Measurements from ENCODE around the gene FRAS1. TPM values are rescaled to one million over a fixed set of nuclear protein-coding genes. Genes with fewer than 3 reads are reported as not detected.
A peak's percentile ranks its signal among the peaks of the same experiment; 100 is the strongest.
"Not testable (repeated sequence)": the region's sequence is repeated elsewhere in the genome, so short reads cannot be mapped to it uniquely, and the experiment has no call there.

FRAS1 gene
- total RNA-seq, 8 experiments from 2014 or later, result 0.59 to 28.6 (median 5.4) TPM

- Histone ChIP-seq H3K4me3 (no peak overlapping the region), H3K4me1 (replicated peaks in 1 of 2) (peaks cover 5 to 10% of the 10 kb centered on the region in 2 donors), H3K27ac (no peak overlapping the region)
- in situ Hi-C loops (cut with MboI; ENCODE audit: low pct_unique_long_range_greater_than_20kb in 2 of 9, low sequenced_read_pairs in 9 of 9, unreplicated experiment in 9 of 9), result no loop called here
- ATAC-seq (replicated peaks in 6 of 8), result peak in 2 of 8 experiments; percentile 15 to 90
Measured at GRCh38 chr4:78166622-78167021, 109.5 kb downstream of the FRAS1 start.

DNA sequence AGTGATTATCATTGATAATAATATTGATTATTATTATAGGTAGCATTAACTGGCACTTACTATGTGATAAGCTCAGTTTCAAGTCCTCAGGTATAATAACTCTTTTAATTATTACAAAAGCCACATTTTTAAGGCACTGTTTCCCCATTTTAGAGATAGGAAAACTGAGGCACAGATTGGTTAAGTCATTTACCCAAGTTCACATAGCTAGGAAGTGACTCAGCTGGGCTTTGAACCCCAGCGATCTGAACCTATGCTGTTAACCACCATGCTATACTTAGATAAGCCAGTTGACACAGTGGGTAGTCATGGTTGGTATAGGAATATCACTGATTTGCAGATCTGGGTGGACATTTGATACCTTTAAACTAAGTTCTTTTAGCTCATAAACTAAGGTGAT is 110.4 kb downstream of the FRAS1 start:
- no peak for ATAC-seq (replicated peaks in 6 of 8)
- no peak overlapping the region for H3K4me3 ChIP-seq
- 80 to 100% (median 92%) methylated on average over 1 of the region's 1 CpG; no CpG with 5 or more reads in 5 of the 10 experiments for WGBS, 10 experiments
- no peak overlapping the region for H3K27ac ChIP-seq
- in situ Hi-C loops (cut with MboI; ENCODE audit: low pct_unique_long_range_greater_than_20kb in 2 of 9, low sequenced_read_pairs in 9 of 9, unreplicated experiment in 9 of 9), result no loop called here
- H3K4me1 ChIP-seq (replicated peaks in 1 of 2), result peaks cover 1 to 4% of the 10 kb centered on the region in 2 donors

DNA sequence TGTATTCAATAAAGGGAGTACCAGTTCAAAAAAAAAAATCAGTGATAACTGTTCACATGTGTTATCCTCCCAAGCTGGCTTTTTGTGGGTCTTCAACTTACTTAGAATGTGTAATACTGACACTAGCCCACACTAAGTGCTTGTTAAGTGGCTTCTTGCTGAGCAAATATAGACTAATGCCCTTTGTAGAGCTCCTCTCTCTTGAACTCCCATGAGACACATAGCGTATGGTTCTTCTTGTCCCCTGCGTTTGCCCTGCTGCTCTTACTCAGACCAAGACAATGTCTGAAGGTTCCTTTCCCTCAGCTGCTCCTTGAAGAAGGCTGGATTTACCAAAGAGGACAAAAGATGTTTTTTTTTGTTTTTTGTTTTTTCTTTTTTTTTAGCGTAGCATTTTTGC is 110.9 kb downstream of the FRAS1 start:
- ATAC-seq (replicated peaks in 6 of 8), result no peak
- no peak overlapping the region for H3K27ac ChIP-seq
- in situ Hi-C loops (cut with MboI; ENCODE audit: low pct_unique_long_range_greater_than_20kb in 2 of 9, low sequenced_read_pairs in 9 of 9, unreplicated experiment in 9 of 9), result no loop called here
- no peaks in the 10 kb centered on the region for H3K4me1 ChIP-seq (replicated peaks in 1 of 2)
- 37 to 92% (median 77%) methylated on average over 1 to 3 of the region's 3 CpGs for WGBS, 10 experiments
- no peak overlapping the region for H3K4me3 ChIP-seq

GRCh38 chr4:78169728-78170127 is 112.6 kb downstream of the FRAS1 start:
- Histone ChIP-seq H3K4me1 (replicated peaks in 1 of 2) (no peaks in the 10 kb centered on the region), H3K27ac (no peak overlapping the region), H3K4me3 (no peak overlapping the region)
- in situ Hi-C loops (cut with MboI; ENCODE audit: low pct_unique_long_range_greater_than_20kb in 2 of 9, low sequenced_read_pairs in 9 of 9, unreplicated experiment in 9 of 9), result no loop called here
- WGBS, 10 experiments, result 71 to 100% (median 85%) methylated on average over 1 of the region's 1 CpG; no CpG with 5 or more reads in 4 of the 10 experiments
- no peak for ATAC-seq (replicated peaks in 6 of 8)

- no peaks in the 10 kb centered on the region for H3K4me1 ChIP-seq (replicated peaks in 1 of 2)
- 60 to 92% (median 80%) methylated on average over 1 to 4 of the region's 6 CpGs; no CpG with 5 or more reads in 2 of the 10 experiments for WGBS, 10 experiments
- ATAC-seq (replicated peaks in 6 of 8), result no peak
- in situ Hi-C loops (cut with MboI; ENCODE audit: low pct_unique_long_range_greater_than_20kb in 2 of 9, low sequenced_read_pairs in 9 of 9, unreplicated experiment in 9 of 9), result no loop called here
- no peak overlapping the region for H3K27ac ChIP-seq
- no peak overlapping the region for H3K4me3 ChIP-seq
Measured at GRCh38 chr4:78171482-78171881, 114.4 kb downstream of the FRAS1 start.

GRCh38 chr4:78174891-78175290 is 117.8 kb downstream of the FRAS1 start:
- 0 to 95% (median 53%) methylated on average over 1 to 5 of the region's 5 CpGs; no CpG with 5 or more reads in 1 of the 10 experiments for WGBS, 10 experiments
- in situ Hi-C loops (cut with MboI; ENCODE audit: low pct_unique_long_range_greater_than_20kb in 2 of 9, low sequenced_read_pairs in 9 of 9, unreplicated experiment in 9 of 9), result no loop called here
- Histone ChIP-seq H3K4me3 (no peak overlapping the region), H3K27ac (no peak overlapping the region), H3K4me1 (replicated peaks in 1 of 2) (no peaks in the 10 kb centered on the region)
- ATAC-seq (replicated peaks in 6 of 8), result peak in 4 of 8 experiments; percentile 17 to 83 (median 76)

GRCh38 chr4:78179196-78179595 is 122.1 kb downstream of the FRAS1 start:
- Histone ChIP-seq H3K27ac (no peak overlapping the region), H3K4me3 (no peak overlapping the region), H3K4me1 (replicated peaks in 1 of 2) (no peaks in the 10 kb centered on the region)
- ATAC-seq (replicated peaks in 6 of 8), result no peak
- WGBS, 10 experiments, result 33 to 100% (median 71%) methylated on average over 1 to 2 of the region's 2 CpGs; no CpG with 5 or more reads in 1 of the 10 experiments
- in situ Hi-C loops (cut with MboI; ENCODE audit: low pct_unique_long_range_greater_than_20kb in 2 of 9, low sequenced_read_pairs in 9 of 9, unreplicated experiment in 9 of 9), result no loop called here

DNA sequence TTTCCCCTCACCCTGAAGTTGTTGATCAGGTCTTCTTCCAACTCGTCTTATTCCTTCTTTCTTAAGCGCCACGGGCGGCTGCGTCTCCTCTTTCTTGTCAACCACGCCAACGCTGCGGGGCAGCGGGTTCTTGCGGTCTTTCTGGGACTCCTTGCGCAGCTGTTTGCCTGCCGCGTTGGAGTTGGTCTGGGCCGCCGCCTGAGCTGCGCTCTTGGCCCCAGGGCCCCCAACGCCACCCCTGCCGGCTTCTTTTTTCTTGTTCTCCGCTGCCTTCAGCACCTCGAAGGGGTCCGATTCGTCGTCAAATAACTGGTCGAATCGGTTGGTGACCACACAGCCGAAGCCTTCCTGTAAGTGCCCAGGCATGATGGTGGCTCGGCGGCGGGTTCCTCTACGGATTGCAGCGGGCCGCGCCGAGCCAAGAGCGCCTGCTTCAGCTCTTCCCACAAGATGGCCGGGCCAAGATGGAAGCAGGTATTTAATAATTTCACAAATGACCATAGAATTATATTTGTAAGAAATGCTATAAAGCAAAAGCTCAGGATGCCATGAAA is 124.6 kb downstream of the FRAS1 start:
- H3K27ac ChIP-seq; H3K4me3 ChIP-seq; H3K4me1 ChIP-seq (replicated peaks in 1 of 2); in situ Hi-C loops (cut with MboI; ENCODE audit: low pct_unique_long_range_greater_than_20kb in 2 of 9, low sequenced_read_pairs in 9 of 9, unreplicated experiment in 9 of 9); ATAC-seq (replicated peaks in 6 of 8): not testable (repeated sequence)
- WGBS, 10 experiments, result 77 to 100% (median 97%) methylated on average over 3 to 18 of the region's 36 CpGs; no CpG with 5 or more reads in 3 of the 10 experiments

- in situ Hi-C loops (cut with MboI; ENCODE audit: low pct_unique_long_range_greater_than_20kb in 2 of 9, low sequenced_read_pairs in 9 of 9, unreplicated experiment in 9 of 9), result no loop called here
- ATAC-seq (replicated peaks in 6 of 8), result no peak
- no peaks in the 10 kb centered on the region for H3K4me1 ChIP-seq (replicated peaks in 1 of 2)
- no peak overlapping the region for H3K27ac ChIP-seq
- H3K4me3 ChIP-seq, result no peak overlapping the region
Measured at GRCh38 chr4:78184584-78184983, 127.5 kb downstream of the FRAS1 start.

GRCh38 chr4:78185117-78185516 is 128.0 kb downstream of the FRAS1 start:
- no peak for ATAC-seq (replicated peaks in 6 of 8)
- WGBS, 10 experiments, result 40 to 100% (median 84%) methylated on average over 1 to 2 of the region's 2 CpGs; no CpG with 5 or more reads in 2 of the 10 experiments
- H3K27ac ChIP-seq, result no peak overlapping the region
- in situ Hi-C loops (cut with MboI; ENCODE audit: low pct_unique_long_range_greater_than_20kb in 2 of 9, low sequenced_read_pairs in 9 of 9, unreplicated experiment in 9 of 9), result no loop called here
- no peaks in the 10 kb centered on the region for H3K4me1 ChIP-seq (replicated peaks in 1 of 2)
- no peak overlapping the region for H3K4me3 ChIP-seq

DNA sequence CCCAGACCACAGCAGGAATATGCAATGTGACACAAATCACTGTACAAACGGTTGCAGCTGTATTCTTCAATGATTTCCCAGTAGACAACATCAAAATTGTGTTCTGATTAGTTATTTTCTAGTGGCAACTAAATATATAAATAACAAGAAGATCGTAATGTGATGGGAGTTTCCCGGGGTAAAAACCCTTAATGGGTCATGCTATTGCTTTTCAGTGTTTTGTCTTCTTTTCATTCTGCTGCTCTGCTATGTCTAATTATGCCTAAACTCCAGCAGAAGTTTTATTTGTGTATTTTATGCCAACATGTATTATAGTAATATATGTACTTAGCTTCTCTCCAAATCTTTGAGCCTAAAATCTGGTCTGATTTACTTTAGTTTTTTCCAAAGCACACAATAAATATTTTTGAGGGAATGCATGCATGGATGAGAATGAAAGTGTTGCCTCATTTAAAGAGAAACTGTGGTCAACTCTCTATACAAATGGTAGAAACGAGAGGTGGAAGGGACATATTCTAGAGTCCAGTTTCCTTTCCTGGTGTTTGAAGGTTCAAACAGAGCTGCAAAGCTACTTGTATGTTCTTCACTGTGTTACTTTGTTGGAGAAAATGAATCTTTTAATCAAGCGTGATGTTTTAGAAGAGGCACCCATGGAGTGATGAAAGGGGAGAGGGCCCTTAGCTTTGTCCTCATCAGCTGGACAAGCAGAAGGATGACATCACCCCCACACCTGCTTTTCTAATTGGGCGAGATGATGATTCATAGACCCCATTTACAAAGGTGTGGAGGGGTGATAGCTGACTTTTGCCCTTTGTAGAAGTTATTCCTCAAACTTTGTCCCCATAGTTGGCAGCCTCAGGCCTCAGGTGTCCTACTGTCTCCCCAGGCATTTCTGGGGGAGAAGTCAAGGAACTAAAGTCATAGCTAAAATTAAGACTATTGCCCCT is 129.7 kb downstream of the FRAS1 start:
- Histone ChIP-seq H3K4me1 (replicated peaks in 1 of 2) (no peaks in the 10 kb centered on the region), H3K27ac (no peak overlapping the region), H3K4me3 (no peak overlapping the region)
- no peak for ATAC-seq (replicated peaks in 6 of 8)
- in situ Hi-C loops (cut with MboI; ENCODE audit: low pct_unique_long_range_greater_than_20kb in 2 of 9, low sequenced_read_pairs in 9 of 9, unreplicated experiment in 9 of 9), result no loop called here
- WGBS, 10 experiments, result 39 to 98% (median 75%) methylated on average over 1 to 5 of the region's 6 CpGs

DNA sequence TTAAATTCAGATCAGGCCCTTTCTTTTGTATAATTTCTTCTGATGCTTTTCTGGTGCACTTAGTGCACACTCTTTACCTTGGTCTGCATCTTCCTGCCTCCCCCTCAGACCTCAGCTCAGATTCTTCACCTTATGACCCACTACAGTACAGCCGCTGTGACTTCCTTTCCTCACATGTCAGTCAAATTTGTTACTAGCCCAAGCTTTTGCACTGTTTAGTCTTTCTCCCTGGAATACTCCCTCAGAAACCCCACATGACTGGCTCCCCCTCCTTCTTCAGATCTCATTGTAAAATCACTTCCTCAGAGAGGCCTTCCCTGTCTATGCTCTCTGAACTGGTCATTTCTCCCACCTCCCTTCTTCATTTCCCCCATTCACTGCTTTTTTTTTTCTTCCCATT is 132.9 kb downstream of the FRAS1 start:
- no peak overlapping the region for H3K27ac ChIP-seq
- H3K4me3 ChIP-seq, result no peak overlapping the region
- no peaks in the 10 kb centered on the region for H3K4me1 ChIP-seq (replicated peaks in 1 of 2)
- ATAC-seq (replicated peaks in 6 of 8), result no peak
- in situ Hi-C loops (cut with MboI; ENCODE audit: low pct_unique_long_range_greater_than_20kb in 2 of 9, low sequenced_read_pairs in 9 of 9, unreplicated experiment in 9 of 9), result no loop called here
- WGBS, 10 experiments, result 44 to 100% (median 80%) methylated on average over 1 of the region's 1 CpG; no CpG with 5 or more reads in 3 of the 10 experiments

GRCh38 chr4:78190595-78190994 is 133.5 kb downstream of the FRAS1 start:
- in situ Hi-C loops (cut with MboI; ENCODE audit: low pct_unique_long_range_greater_than_20kb in 2 of 9, low sequenced_read_pairs in 9 of 9, unreplicated experiment in 9 of 9), result no loop called here
- Histone ChIP-seq H3K27ac (no peak overlapping the region), H3K4me3 (no peak overlapping the region), H3K4me1 (replicated peaks in 1 of 2) (no peaks in the 10 kb centered on the region)
- ATAC-seq (replicated peaks in 6 of 8), result no peak
